GM19238 (cell line): ENCODE measurements around the gene AFF3.
"Not testable (repeated sequence)": the region's sequence is repeated elsewhere in the genome, so short reads cannot be mapped to it uniquely, and the experiment has no call there.

ENCODE experiments used
- DNase-seq: peaks from one replicate; pipeline ENCODE4 v3.0.0; 2011; ENCODE audit warnings: low spot score; ENCODE audit not compliant: insufficient read length

The AFF3 gene

DNA sequence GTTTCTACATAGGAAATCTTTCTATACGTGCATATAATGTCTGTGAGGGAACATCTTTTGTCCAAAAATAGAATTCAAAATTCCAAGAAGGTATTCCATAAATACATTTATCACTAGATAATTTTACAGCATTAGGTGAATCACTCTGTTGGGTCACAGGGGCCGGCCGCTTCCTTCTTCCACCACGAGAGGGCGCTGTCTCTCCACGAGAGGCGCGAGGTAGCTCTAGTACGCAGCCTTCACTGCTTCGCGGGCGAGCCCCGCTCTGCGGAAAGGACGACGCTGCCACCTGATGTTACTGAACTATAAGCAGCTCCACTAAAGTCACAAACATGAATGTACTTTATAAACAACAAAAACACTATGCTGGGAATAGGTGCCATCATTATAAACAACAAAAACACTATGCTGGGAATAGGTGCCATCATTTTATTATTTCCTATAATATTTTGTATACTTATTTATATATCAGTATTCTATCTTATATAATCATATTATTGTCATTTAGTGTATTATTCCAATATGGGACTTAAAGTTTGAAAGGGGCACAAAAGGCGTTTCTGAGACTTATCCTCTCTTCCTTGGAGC is 583.2 kb downstream of the AFF3 start:
- DNase-seq = peak; percentile 73

DNA sequence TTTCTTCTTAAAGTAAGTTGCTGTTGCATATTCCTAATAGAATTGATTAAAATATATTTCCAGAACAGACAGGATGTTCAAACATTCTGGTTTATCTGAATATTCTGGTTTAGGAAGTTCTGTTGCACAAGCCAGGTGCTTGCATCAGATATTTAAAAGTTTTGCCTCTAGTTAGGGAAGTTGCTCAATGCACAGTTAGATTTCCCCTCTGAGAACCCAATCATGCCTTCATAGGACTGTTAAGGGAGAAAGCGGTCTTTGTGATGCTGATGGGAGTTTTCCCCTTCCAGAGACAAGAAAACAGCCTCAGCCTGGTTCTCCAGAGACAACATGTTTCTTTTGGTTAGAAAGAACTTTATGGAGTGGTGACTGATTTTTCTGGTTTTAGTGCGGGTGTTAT is 587.0 kb downstream of the AFF3 start:
- DNase-seq = no peak

DNA sequence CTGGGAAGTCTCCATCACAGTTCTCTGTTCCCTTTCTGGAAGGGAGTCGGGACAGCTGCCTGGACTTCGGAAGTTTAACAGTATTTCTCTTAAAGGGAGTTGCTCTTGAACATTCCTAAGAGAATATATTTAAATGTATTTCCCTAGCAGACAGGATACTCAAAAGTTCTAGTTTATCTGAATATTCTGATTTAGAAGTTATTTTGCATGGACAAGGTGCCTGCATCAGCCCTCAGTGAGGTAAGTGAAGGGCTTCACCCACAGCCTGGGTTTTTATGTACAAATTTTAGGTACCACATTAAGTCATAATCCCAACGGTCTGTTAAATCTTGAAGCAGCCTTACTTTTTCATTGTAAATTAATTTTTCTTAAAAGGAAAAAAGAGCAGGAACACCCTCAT is 587.5 kb downstream of the AFF3 start:
- DNase-seq = no peak

- no peak for DNase-seq
Observed at GRCh38 chr2:99554238-99554637, 588.2 kb downstream of the AFF3 start.

- no peak for DNase-seq
Observed at GRCh38 chr2:99552529-99552928, 589.9 kb downstream of the AFF3 start.

DNA sequence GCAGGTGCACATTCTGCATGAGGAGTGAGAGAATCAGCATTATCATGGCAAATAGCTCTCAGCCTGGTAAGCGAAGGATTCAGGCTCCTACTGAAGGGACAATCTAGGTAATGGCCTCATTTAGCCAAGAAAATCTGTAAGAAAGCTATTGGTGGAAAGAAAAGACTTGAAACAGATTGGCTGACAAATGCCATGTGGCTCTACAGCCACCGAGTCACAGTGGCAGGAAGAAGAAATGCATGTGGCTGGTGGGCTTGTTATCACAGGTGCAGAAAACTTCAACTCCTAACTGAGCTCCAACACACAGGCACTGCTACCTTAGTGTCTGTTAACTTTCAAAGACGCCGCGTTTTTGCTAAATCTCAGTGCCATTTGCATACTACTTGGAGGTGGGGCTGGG is 592.0 kb downstream of the AFF3 start:
- DNase-seq = no peak

DNA sequence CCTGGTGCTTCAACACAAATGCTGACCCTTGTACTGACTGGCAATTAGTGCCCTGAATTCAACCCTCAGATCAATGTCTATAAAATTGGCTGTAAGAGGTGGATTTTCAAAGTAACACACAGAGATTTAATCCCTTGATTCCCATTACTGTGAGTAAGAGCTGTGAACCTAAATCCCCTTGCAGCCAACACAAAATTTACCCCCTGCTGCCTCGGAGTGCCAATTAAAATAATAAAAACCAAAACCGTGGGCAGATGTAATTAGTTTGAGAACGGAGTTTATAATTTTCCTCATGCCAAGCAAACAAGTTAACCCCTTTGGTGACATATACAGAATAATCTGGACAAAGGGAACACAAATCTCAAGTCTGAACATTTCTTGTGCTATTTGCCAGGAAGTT is 596.8 kb downstream of the AFF3 start:
- DNase-seq = no peak

DNA sequence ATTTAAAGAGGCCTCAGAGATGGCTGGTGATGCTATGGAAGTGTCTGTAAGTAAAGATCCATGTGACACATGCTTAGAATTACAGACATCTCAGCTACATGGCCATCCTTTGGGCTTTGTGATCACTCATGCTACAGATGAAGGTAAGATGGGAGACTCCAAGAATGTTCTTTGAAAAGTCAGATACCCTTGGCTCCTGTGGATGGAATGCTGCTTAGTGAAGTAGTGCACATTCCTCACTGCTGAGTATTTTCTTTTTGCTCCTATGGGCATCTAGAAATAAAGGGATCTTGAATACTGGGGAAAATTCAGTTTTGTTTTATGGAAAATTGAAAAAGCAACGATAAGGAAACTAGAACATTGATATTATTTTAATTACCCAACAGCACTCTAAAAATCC is 597.3 kb downstream of the AFF3 start:
- no peak for DNase-seq

GRCh38 chr2:99544608-99545007 is 597.8 kb downstream of the AFF3 start:
- no peak for DNase-seq

DNA sequence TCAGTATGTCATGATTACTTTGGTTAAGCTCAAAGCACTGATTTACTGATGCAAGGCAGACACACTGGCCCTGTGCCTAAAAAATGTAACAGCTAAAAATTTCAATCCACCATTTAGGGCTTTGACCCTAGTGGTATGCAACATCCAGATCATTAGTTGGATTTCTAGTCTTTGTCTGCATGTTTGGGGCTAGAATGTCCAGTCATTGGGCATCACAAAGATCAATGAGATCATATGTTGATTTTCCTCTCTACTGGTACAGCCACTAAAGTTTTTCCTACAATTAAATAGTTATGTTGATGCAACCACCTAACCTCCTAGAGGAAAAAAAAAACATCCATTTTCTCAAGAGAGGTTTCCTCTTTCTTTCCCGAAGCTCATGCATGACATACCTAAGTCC is 599.1 kb downstream of the AFF3 start:
- DNase-seq = no peak

- no peak for DNase-seq
Observed at GRCh38 chr2:99537910-99538485, 604.4 kb downstream of the AFF3 start.

GRCh38 chr2:99524056-99524455 is 618.3 kb downstream of the AFF3 start:
- no peak for DNase-seq

GRCh38 chr2:99522157-99522556 is 620.2 kb downstream of the AFF3 start:
- DNase-seq = no peak

GRCh38 chr2:99520813-99521212 is 621.6 kb downstream of the AFF3 start:
- no peak for DNase-seq

DNA sequence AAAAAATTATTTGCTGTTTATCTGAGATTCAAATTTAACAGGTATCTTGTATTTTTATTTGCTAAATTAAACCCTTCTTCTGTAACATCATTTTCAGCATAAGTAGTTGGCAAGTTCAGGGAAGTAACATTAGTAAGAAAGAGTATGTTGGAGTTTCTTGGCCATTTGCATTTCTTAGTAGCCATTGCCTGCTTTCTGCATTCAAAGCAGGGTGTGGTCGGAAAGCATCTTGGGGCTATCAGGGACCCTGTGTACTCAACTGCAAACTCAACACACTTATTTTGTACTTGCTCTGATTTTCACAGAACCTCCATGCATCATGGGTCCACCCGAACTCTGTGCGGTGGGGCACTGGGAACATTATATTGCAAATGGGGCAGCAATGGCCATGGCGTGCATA is 622.2 kb downstream of the AFF3 start:
- no peak for DNase-seq

DNA sequence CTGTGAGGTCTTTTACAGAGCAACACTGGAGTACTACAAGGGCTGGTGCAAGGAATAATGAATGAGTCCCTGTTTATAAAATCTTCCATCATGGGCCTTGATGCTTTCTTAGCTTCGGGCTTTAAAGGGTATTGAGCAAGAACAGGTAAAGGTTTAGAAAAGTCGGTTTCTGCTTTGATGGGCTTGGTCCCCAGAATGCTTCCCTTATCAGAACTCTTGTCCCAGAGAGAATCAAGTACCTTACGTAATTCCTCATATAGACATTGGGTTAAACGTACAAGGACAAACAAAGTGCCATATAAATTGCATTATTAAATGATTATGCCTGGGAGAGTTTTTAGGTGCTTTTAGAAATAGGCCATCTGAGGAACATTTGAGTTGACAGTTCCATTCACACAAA is 628.0 kb downstream of the AFF3 start:
- DNase-seq = no peak

DNA sequence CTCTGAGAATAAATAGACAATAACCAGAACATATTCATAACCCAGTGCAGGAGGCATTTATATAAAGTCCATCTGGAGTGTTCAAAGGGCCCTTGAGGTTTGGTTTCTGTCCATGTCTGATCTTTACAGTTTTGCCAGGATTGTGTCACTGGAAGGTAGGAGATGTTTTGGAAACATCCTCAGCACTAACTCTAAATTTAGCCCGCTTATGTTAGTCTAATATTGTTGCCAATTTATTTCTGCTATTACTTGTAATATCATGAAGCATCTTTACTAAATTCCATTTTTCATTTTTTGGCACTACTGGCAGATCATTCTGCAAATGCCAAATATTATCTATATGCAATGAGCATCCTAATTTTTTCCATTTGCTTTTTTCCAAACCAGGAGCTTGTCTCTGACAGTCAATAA is 630.2 kb downstream of the AFF3 start:
- no peak for DNase-seq

DNA sequence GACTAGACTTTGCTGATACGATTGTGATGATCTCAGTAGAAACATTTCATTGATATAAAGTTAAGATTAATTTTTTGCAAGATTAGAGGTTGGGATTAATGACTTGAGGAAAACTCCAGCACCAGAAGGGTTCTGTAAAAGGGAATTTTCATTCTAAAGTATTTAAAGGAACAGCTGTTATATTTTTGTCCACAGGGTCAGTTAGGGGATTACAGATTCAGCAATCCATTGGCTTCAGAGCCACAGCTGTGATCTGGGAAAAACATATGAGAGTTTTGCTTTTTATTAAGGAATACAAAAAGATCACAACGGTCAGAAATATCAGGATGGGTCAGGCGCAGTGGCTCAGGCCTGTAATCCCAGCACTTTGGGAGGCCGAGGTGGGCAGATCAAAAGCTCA is 633.0 kb downstream of the AFF3 start:
- no peak for DNase-seq

DNA sequence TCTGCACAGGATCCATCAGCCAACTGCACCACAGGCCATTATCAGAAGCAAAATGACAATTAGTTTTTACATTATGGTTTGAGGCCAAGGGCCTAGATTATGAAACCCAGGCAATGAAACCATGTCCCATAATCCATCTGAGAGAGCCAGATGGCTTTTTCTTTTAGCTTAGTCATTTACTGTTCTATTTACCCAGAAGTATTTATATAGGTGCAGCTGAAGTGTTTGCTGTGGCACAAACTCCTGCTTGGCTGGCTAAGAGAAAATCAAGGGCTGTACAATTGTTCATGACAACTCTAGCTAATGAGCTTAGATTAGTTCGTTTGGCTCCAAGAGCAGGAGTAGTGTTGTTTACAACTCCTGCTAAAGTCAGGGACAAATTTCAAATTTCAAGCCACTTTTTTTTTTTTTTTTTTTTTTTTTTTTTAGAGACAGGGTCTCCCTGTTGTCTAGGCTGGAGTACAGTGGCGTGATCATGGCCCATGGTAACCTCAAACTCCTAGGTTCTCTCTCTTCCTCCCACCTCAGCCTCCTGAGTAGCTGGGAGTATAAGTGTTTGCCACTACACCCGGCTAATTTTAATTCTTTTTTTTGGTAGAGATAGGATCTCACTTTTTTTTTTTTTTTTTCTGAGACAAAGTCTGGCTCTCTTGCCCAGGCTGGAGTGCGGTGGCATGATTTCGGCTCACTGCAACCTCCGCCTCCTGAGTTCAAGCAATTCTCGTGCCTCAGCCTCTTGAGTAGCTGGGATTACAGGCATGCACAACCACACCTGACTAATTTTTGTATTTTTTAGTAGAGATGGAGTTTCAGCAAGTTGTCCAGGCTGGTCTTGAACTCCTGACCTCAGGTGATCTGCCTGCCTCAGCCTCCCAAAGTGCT is 634.2 kb downstream of the AFF3 start:
- no peak for DNase-seq

GRCh38 chr2:99504844-99505584 is 637.4 kb downstream of the AFF3 start:
- no peak for DNase-seq

DNA sequence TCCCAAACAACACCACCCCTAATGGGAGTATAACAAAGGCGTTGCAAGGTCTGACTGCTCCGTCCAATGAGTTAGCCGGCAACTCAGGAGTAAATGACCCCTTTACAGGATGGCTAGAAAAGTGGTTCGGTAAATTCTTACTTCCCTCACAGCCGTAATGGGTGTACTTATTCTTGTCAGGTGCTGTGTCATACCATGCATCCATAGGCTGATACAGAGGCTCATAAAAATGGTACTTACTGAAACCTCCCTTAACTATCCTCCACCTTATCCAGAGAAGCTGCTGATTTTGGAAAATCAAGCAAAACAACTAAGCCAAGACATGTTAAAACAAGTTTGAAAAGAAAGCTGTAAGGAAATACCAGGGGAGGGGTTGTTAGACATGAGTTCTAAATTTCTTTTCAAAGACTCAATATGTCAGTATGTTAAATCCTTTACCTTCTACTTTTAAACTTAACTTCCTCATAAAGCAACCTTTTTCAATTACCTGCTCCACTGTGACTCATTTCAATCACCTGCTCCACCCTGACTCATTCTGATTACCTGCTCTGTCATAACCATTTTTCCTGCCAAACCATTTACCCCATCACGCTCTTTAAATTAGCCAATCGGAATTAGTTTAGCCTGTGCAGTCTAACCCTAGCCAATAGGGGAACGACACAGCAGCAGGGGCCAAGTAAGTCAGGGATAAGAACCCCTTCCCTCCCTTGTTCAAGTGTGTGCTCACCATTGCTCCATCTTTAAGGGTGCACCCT is 638.6 kb downstream of the AFF3 start:
- not testable (repeated sequence) for DNase-seq
